Keratinocyte (primary cell): ENCODE measurements around the gene MAGI2. TPM values are rescaled to one million over a fixed set of nuclear protein-coding genes. Genes with fewer than 3 reads are reported as not detected.

ENCODE experiments used
- DNase-seq: peaks from one replicate; pipeline ENCODE4 v3.0.0-alpha.2; 2011; ENCODE audit warnings: low read depth, missing footprints, low spot score
- FAIRE-seq: peaks from 2 replicates; lab custom pipeline; 2011; peaks lifted over from hg19 to GRCh38; lab: Jason Lieb, UNC
- H2AFZ ChIP-seq: 2 replicates; pipeline ENCODE4 v1.6.0; 2012; ENCODE audit warnings: low read length, control low read depth, inconsistent platforms; ENCODE audit not compliant: control insufficient read depth
- H3K27ac ChIP-seq: 2 replicates; pipeline ENCODE4 v1.5.1; 2011; ENCODE audit warnings: low read length; ENCODE audit not compliant: control insufficient read depth, insufficient read depth
- H3K27me3 ChIP-seq: 3 replicates; pipeline ENCODE4 v1.6.0; 2011; ENCODE audit warnings: low read length; ENCODE audit not compliant: control insufficient read depth, insufficient read depth; ENCODE audit errors: extremely low read depth
- H3K36me3 ChIP-seq, 2 experiments: 2 replicates in 1 of 2; 3 replicates in 1 of 2; pipeline ENCODE4 v1.5.1; 2011; ENCODE audit warnings: low read length in 2 of 2, mild to moderate bottlenecking in 1 of 2; ENCODE audit not compliant: control insufficient read depth in 2 of 2, insufficient read depth in 2 of 2; ENCODE audit errors: extremely low read depth in 1 of 2
- H3K4me1 ChIP-seq: 3 replicates; pipeline ENCODE4 v1.5.1; 2011; ENCODE audit warnings: low read length; ENCODE audit not compliant: control insufficient read depth, insufficient read depth; ENCODE audit errors: extremely low read depth
- H3K4me2 ChIP-seq: 3 replicates; pipeline ENCODE4 v1.6.0; 2011; ENCODE audit warnings: low read depth, low read length; ENCODE audit not compliant: control insufficient read depth, insufficient read depth; ENCODE audit errors: extremely low read depth
- H3K4me3 ChIP-seq, 3 experiments: fragments of 200-600 bp in 1 of 3; sonication (generic) in 1 of 3; 2 replicates in 2 of 3; 3 replicates in 1 of 3; pipeline ENCODE4 v1.5.1; 2011 to 2016; ENCODE audit warnings: low read length in 3 of 3, mild to moderate bottlenecking in 3 of 3, control low read depth in 2 of 3, inconsistent platforms in 1 of 3, low read depth in 1 of 3, mixed read lengths in 1 of 3, mixed run types in 1 of 3, moderate library complexity in 1 of 3; ENCODE audit not compliant: control insufficient read depth in 2 of 3, insufficient read depth in 2 of 3; ENCODE audit errors: extremely low read depth in 1 of 3
- H3K79me2 ChIP-seq: 2 replicates; pipeline ENCODE4 v1.6.0; 2012; ENCODE audit warnings: low read length; ENCODE audit not compliant: control insufficient read depth, insufficient read depth
- H3K9ac ChIP-seq: 3 replicates; pipeline ENCODE4 v1.6.0; 2011; ENCODE audit warnings: low read length; ENCODE audit not compliant: control insufficient read depth, insufficient read depth; ENCODE audit errors: extremely low read depth
- H3K9me1 ChIP-seq: 3 replicates; pipeline ENCODE4 v1.6.0; 2011; ENCODE audit warnings: low read length; ENCODE audit not compliant: control insufficient read depth, insufficient read depth; ENCODE audit errors: extremely low read depth
- H3K9me3 ChIP-seq: 2 replicates; pipeline ENCODE4 v1.5.1; 2012; ENCODE audit warnings: low read depth, low read length; ENCODE audit not compliant: control insufficient read depth
- H4K20me1 ChIP-seq: 3 replicates; pipeline ENCODE4 v1.6.0; 2011; ENCODE audit warnings: low read length; ENCODE audit not compliant: control insufficient read depth, insufficient read depth; ENCODE audit errors: extremely low read depth
- EZH2 ChIP-seq: IDR thresholded peaks from one replicate; pipeline ENCODE4 v1.6.1; 2012; ENCODE audit warnings: inconsistent platforms, mild to moderate bottlenecking, low read length, moderate library complexity
- dilution Hi-C: fragments of 300-500 bp; cut with MboI; formaldehyde crosslinking; loops from one replicate; pipeline ENCODE4 v1.7.0; 2020; ENCODE audit warnings: low sequenced_read_pairs; ENCODE audit not compliant: extremely low pct_ligation_motif_present
- polyA plus RNA-seq, 5 experiments: library from polyadenylated mRNA; depleted of rRNA in 3 of 5; stranded (reverse) in 3 of 5; stranded (forward) in 1 of 5; unstranded in 1 of 5; fragments of >200 nt; gene quantifications; 1 replicate in 1 of 5; 2 replicates in 3 of 5; 3 replicates in 1 of 5; pipeline versions ENCODE4 v1.2.1 to v1.2.3, GENCODE V29; 2011 to 2012; ENCODE audit warnings: missing spikeins in 2 of 5, low read depth in 1 of 5, low replicate concordance in 1 of 5
- TF ChIP-seq, protein P1 (sequence below), 3 experiments: IDR thresholded peaks in 1 of 3; conservative IDR thresholded peaks in 1 of 3; optimal IDR thresholded peaks in 1 of 3; 2 replicates in 2 of 3; 3 replicates in 1 of 3; pipeline versions ENCODE3 to v1.5.1; 2011; ENCODE audit warnings: low read length in 3 of 3, mild to moderate bottlenecking in 3 of 3, moderate library complexity in 2 of 3, control low read depth in 1 of 3, inconsistent platforms in 1 of 3; ENCODE audit not compliant: insufficient read depth in 2 of 3; ENCODE audit errors: extremely low read depth in 1 of 3

Gene MAGI2
- polyA plus RNA-seq, 1 donor (not counting 4 experiments of a cell fraction or from before 2014, with no cell fraction given) = 0.07 TPM

DNA sequence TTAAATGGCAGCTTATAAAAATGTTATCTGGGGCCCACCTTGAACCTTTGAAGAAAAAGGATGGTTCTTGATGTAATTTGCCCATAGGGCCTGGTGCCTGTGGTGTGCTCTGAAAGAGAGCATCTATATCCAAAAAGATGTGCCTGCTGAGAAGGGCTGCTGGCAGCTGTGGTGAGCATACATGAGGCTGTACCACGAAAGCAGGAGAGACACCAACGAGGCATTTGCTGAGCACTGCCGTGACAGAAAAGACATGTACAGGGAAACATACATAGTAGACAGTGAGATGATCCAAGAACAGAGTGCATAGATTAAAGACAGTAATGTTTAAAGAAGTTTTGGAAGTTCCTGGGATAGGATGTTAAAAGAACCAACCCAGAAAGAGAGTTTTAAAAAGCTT lies 990.4 kb downstream of the MAGI2 start:
- no peak overlapping the region for H3K4me3 ChIP-seq
- no peaks in the 10 kb centered on the region for H3K9me1 ChIP-seq
- no peak overlapping the region for H3K4me2 ChIP-seq
- H3K79me2 ChIP-seq = no peaks in the 10 kb centered on the region
- H3K9ac ChIP-seq = no peak overlapping the region
- no peaks in the 10 kb centered on the region for H4K20me1 ChIP-seq
- no peaks in the 10 kb centered on the region for H3K4me1 ChIP-seq
- FAIRE-seq (no peak), DNase-seq (no peak)
- no peak overlapping the region for H2AFZ ChIP-seq
- TF ChIP-seq, protein P1, sequence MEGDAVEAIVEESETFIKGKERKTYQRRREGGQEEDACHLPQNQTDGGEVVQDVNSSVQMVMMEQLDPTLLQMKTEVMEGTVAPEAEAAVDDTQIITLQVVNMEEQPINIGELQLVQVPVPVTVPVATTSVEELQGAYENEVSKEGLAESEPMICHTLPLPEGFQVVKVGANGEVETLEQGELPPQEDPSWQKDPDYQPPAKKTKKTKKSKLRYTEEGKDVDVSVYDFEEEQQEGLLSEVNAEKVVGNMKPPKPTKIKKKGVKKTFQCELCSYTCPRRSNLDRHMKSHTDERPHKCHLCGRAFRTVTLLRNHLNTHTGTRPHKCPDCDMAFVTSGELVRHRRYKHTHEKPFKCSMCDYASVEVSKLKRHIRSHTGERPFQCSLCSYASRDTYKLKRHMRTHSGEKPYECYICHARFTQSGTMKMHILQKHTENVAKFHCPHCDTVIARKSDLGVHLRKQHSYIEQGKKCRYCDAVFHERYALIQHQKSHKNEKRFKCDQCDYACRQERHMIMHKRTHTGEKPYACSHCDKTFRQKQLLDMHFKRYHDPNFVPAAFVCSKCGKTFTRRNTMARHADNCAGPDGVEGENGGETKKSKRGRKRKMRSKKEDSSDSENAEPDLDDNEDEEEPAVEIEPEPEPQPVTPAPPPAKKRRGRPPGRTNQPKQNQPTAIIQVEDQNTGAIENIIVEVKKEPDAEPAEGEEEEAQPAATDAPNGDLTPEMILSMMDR (optimal IDR thresholded peaks at IDR 0.05 in 1 of 3, IDR thresholded peaks at IDR 0.05 in 1 of 3, conservative IDR thresholded peaks at IDR 0.05 in 1 of 3; ENCODE audit: extremely low read depth in 1 of 3, insufficient read depth in 2 of 3, low read length in 3 of 3) = no peak
- no peak for TF ChIP-seq EZH2
- dilution Hi-C loops = no loop called here
- H3K36me3 ChIP-seq = no peaks in the 10 kb centered on the region
- H3K27me3 ChIP-seq = no peaks in the 10 kb centered on the region
- H3K27ac ChIP-seq = no peak overlapping the region
- no peaks in the 10 kb centered on the region for H3K9me3 ChIP-seq

DNA sequence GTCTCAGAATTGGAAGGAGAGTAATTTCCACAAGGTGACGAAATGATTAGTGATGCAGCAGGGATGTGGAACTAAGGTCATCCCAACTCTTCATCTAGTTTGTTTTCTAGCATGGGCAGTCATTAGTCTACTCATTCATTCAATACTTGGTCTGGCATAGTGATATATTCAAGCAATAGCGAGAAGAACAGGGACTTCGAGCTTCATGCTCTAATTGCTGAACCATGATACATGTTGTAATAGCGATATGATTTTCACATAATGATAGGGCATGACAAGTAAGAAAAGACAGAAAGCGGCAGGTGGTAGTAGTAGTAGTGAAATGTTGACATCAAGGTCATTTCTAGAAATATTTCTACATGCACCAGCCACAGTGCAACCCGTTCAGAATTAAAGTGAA lies 1002.8 kb downstream of the MAGI2 start:
- H2AFZ ChIP-seq = no peak overlapping the region
- dilution Hi-C loops = no loop called here
- H3K79me2 ChIP-seq = no peaks in the 10 kb centered on the region
- no peak overlapping the region for H3K4me3 ChIP-seq
- H3K9me1 ChIP-seq = no peaks in the 10 kb centered on the region
- no peak overlapping the region for H3K27ac ChIP-seq
- no peaks in the 10 kb centered on the region for H3K27me3 ChIP-seq
- no peak for FAIRE-seq
- DNase-seq = no peak
- no peaks in the 10 kb centered on the region for H3K9me3 ChIP-seq
- no peaks in the 10 kb centered on the region for H4K20me1 ChIP-seq
- no peak overlapping the region for H3K4me2 ChIP-seq
- TF ChIP-seq EZH2 = no peak
- TF ChIP-seq, protein P1 (optimal IDR thresholded peaks at IDR 0.05 in 1 of 3, IDR thresholded peaks at IDR 0.05 in 1 of 3, conservative IDR thresholded peaks at IDR 0.05 in 1 of 3; ENCODE audit: extremely low read depth in 1 of 3, insufficient read depth in 2 of 3, low read length in 3 of 3) = no peak
- no peak overlapping the region for H3K9ac ChIP-seq
- H3K4me1 ChIP-seq = no peaks in the 10 kb centered on the region
- no peaks in the 10 kb centered on the region for H3K36me3 ChIP-seq
